ENCODE results near the gene NXT2. TPM values are rescaled to one million over a fixed set of nuclear protein-coding genes. Genes with fewer than 3 reads are reported as not detected.

NXT2 gene
- total RNA-seq, 1 donor from 2014 or later = 2.8 TPM

Other genes with a start within 250 kb of the NXT2 start
- not detected in 2 replicates for gene GUCY2F, start 54.8 kb upstream of the NXT2 start, total RNA-seq
- not detected in 2 replicates for gene KCNE5, start 88.3 kb downstream of the NXT2 start, total RNA-seq
- gene ACSL4, start 196.4 kb downstream of the NXT2 start, total RNA-seq = 56.4 and 62.2 TPM in 2 replicates

All from glomerular endothelial cell (primary cell).